HPDE6-E6E7 (cell line): ENCODE data around the gene MEF2A.
A peak's percentile ranks its signal among the peaks of the same experiment; 100 is the strongest.
"Not testable (repeated sequence)": the region's sequence is repeated elsewhere in the genome, so short reads cannot be mapped to it uniquely, and the experiment has no call there.

Experiments used
- DNase-seq: peaks from one replicate; pipeline ENCODE4 v3.0.0; 2011; ENCODE audit warnings: missing footprints; ENCODE audit errors: extremely low spot score

The MEF2A gene

DNA sequence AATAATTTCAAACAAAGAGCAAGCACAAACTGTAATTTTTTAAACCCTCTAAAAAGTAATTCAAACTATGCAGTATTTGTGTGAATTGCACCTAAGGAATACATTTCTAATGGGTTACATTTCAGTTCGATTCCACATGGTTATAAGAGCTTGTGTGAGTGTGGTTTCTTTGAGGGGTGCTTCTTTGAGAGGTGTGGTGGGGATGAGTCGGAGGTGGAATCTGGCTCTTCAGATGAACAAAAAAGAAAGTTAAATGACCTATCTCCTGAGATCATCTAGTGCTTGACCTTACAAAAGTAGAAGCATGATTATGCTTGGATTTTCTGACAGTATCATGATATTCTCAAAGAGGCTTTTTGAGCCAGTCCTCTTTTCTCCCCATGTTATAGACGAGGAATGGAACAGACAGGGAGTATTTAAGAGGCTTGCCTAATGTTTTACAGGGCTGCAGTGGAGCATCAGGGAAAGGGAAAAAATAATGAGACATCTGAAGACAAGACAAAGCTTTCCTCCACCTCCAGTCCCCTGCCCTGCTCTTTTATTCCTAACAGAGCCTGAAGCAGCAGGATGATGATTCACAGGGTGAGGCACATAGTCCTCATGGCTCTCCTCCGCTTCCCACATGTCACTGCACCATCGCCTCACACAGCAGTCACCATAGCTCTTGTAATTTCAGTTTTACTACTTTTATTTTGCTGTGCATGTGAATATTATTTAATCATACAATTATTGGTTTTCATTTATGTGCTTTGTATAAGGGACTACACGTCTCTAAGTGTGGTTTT, 85.4 kb downstream of the MEF2A start:
- peak; percentile 60 for DNase-seq

DNA sequence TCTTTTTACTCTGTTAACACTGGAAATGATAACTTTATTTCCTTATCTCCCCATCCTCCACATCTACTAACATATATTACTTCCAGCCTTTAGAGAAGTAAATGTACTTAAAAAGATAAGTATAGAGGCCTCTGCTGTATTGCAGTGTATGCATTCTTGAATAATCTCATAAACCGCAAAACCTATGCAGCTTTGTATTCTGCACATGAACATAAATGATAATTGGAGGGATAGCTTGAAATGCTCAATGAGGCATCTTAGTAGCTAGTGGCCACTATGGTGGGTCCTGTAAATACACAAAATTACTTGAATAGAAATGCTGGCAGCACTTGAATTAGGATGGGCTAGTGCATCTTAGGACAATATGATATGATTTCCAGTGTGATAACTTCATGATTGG, 90.4 kb downstream of the MEF2A start:
- no peak for DNase-seq

DNA sequence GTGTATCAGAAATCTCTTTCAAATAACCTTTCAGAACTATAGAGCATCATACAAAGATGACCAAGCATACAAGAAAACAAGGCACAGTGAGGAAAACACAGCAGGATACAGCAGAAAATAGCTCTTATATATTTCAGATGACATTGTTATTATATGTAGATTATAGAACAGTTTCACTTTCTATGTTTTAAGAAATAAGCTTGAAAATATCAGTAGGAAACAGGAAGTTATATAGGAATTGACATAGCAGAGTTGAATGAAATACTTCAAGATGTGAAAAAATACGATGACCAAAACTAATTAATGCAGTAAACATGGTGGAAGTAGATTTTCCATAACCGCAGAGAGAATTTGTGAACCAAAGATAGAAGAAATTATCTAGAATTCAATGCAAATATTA, 92.2 kb downstream of the MEF2A start:
- no peak for DNase-seq

DNA sequence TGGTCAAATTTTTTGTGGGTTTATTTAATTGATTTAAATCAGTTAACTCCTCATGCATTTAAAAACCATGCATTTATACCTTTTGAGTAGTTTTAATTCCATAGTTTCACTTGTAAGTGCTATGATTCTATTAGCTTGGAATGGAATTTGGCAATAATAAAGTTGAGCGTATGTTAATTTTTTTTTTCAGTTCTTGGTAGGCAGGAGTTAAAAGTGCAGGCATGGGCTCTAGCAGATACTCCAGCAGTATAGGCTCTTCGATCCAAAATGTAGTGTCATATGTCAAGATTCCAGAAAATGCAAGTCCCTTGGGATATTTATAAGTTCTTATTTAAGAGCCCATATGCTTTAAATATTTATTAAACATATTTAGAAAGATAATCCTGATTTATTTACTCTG, 97.1 kb downstream of the MEF2A start:
- DNase-seq = no peak

DNA sequence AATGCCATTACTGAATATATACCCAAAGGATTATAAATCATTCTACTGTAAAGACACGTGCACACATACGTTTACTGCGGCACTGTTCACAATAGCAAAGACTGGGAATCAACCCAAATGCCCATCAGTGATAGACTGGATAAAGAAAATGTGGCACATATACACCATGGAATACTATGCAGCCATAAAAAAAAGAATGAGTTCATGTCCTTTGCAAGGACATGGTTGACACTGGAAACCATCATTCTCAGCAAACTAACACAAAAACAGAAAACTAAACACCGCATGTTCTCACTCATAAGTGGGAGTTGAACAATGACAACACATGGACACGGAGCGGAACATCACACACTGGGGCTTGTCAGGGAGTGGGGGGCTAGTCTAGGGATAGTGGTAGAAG, 100.3 kb downstream of the MEF2A start:
- DNase-seq = not testable (repeated sequence)

DNA sequence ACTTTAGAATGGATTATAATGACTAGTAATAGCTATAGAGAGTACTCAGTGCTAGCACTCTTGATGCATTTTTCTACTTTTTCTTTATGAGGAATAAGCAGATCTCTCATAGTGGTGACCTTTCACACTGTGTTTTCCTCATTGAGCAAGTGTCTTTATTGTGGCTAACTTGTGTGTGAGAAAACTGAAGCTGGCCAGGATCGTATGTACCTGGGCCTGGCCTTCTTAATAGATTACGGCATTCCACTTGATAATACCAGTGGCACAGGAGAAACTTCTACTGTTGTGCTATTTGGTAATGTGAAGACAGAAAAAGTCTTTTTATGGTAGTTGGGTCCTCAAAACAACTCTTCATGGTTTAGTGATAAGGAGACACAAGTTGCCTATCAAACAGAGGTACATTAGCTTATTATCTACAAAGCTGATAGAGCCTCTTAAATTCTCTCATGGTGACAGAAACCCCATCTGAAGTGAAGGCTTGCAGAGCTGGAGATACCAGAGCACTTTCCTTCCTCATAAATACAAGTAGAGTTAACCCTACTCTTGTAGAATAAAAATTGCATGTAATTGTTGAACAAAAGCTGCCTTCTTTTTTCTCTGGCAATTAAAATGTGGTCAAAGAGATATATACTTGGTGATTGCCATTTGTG, 102.9 kb downstream of the MEF2A start:
- DNase-seq = no peak

DNA sequence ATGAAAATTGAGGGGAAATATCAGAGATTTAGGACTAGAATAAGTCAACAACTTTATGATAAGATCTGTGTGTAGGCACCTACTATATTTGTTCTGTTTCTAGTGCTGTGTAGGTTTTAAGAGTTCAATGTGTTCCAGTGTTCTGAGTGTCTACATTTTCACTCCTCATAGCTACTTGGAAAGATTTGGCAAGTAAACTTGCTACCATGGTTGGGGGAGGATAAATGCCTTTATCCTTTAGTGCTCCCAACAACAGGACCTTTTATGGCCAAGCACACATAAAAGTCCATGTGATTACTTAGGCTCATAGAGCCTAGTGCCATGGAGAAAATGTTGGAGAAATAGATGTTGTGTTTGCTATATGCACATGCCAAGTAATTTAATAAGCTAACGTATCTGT, 103.5 kb downstream of the MEF2A start:
- DNase-seq = no peak

DNA sequence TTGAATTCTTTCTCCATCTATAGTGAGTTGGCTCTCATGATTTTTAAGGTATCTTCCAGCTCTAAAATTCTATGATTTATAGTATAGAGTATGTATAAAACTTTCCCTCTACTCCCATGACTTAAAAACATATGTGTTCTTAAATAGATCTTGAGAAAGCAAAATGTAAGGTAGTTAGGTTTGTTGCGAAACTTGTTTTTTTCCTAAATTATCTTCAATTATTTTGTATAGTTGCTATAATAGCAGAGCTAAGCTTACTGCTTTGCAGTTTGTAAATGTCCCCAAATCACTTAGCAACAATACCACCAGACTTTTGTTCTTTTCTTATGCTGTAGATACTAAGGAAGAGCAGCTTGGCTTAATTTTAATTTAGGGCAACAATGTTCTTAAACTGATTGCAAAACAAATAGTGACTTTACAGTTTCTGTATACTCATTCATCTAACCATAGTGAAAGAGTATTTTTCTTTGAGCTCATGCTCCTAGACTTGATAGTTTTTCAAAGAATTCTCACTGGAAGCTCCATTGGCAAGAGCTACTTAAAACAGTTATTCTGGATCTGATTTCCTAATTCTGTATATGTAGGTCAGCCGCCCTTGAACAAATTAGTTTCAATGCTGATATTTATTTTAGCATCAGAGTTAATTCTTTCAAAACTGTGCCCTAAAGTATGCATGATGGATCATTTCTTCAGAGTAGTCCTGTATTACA, 106.3 kb downstream of the MEF2A start:
- no peak for DNase-seq

DNA sequence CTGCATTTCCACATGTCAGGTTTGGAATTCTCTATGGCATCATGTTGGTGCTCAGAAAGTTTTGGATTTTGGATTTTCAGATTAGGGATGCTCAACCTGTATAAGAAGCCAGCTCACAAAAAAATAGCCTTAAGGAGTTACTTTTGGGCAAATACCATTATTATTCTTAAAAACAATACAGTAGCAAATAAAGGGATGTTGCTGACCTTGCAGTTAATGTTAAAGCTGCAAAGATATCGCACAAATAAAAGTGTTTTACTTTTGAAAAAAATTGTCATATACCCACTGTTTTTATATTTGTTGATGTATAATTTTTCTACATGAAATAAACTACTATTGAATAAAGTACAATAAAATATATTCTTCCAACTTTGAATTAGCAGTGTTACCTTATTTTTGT, 107.3 kb downstream of the MEF2A start:
- no peak for DNase-seq

DNA sequence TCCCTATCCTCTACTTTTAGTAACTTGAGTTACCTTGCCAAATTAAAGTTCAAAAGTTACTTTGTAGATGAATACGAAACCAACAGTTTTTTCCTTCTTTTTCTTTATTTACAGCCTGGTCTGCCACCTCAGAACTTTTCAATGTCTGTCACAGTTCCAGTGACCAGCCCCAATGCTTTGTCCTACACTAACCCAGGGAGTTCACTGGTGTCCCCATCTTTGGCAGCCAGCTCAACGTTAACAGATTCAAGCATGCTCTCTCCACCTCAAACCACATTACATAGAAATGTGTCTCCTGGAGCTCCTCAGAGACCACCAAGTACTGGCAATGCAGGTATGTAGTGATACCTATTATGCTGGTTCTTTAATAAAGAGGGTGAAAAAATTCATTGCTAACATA, 108.5 kb downstream of the MEF2A start:
- no peak for DNase-seq

DNA sequence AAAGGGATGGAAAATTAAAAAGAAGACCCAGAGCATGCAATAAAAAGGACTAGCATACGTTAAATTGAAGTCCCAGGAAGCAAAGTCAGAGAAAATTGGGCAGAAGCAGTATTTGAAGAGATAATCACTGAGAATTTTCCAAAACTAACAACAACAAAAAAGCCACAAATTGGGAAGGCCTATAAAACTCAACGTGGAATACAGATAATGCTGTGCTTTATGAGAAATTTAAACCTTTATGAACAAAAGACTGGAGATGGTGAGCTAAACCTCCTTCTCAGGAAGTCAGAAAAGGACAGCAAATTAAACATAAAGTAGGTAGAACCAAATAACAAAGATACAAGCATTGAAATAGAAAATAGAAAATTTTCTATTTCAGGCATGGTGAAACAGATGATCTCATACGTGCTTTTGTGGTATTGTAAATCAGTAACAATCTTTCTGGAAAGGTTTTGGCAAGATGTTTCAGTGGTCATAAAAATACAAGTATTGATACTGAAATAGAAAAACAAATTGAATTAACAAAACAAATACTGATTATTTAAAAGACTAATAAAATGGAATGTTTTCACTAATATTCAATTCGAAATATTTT, 111.9 kb downstream of the MEF2A start:
- DNase-seq = no peak

DNA sequence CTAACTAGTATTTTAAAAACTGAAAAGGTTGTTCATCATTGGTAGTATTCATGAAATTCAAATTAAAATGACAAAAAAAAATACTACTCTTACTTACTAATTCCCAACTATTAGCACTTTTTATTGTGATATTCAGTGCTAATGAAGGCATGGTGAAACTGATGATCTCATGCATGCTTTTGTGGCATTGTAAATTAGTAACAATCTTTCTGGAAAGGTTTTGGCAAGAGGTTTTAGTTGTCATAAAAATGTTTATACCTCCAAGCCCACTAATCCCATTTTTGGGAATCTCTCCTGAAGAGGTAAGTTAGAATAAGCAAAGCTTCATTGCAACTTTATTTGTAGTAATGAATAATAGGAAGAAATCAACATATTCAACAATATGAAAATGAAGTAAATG, 114.5 kb downstream of the MEF2A start:
- DNase-seq = no peak

DNA sequence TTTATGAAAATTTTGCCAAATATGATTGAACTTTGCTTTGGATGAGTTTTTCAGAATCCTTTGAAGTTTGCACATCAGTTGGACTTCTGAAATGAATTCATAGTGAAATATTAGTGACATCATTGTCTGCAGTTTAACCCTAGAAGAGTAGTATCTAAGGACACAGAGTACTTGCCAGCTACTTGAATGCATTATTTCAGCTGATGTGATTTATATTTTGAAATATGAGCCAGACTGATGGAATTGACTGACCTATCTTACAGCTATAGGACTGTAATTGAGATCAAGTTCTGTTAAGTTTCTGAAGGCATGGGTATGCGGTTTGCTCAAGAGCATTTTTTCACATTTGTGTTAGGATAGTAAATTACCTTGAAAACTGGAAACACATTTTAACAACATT, 116.2 kb downstream of the MEF2A start:
- DNase-seq = no peak

DNA sequence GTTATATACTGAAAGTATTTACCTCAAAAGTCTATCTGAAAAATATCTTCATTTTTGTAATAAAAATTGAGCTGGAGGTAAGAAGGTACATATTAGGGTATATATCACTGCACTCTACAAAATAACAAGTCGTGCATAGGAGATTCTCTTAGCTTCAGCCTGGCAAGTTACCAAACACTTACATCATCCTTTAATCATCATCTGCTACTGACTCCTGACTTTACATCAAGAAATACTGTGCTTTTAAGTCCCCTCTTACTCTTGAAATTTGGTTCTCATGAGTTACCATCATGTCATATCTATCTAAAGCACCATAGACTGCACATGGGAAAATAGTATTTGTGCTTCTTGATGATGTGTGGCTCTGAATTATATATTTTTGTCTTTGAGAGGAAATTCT, 116.7 kb downstream of the MEF2A start:
- DNase-seq = no peak

DNA sequence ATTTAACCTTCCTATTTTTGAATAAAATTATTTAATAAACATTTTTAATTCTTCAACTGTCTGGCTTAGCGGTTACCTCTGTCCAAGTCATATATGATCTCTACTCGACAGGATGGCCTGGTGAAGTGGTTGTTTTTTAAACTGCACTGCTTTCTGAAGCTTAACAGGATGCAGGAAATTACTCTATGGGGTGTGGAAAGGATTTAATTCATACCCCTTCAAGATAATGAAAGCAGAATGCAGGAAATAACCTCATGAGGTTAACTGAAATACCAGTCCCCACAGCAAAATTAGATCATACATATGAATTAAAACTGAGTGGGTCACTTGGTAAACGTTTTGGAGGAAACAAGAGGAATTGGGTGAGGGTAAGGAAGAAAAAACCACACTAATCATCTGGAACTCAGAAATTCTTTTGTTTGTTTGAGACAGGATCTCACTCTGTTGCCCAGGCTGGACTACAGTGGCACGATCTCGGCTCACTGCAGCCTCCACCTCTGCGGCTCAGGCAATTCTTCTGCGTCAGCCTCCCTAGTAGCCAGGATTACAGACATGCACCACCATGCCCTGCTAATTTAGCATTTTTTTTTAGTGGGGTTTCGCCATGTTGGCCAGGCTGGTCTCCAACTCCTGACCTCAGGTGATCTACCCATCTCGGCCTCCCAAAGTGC, 117.4 kb downstream of the MEF2A start:
- DNase-seq = no peak

DNA sequence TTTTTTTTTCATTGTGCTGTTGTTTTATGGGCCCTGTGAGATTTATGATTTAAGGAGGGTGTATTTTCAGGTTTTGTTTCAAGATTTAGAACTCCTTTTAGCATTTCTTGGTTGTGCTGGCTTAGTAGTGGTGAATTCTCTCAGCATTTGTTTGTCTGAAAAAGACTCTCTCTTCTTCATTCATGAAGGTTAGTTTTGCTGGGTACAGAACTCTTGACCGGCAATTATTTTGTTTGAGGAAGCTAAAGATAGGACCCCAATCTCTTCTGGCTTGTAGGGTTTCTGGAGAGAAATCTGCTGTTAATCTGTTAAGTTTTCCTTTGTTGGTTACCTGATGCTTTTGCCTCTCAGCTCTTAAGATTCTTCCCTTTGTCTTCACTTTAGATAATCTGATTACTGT, 120.5 kb downstream of the MEF2A start:
- no peak for DNase-seq

DNA sequence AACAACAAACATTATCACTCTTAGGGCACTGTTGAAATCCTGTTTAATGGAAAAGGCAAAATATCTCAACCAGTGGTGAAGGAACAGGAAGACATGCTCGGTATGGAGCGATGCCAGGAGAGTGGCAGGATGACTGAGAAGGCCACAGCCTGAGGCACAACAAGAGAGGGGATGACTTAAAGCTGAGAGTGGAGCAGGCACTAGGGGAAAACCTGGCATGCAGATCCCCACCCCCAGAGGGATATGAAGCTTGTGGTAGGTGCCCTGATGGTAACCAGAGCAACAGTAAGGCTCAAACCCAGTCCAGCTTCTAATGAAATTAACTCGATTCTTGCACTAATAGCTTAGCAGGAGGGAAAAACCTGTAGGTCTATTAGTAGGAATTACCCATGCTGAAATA, 127.0 kb downstream of the MEF2A start:
- no peak for DNase-seq

DNA sequence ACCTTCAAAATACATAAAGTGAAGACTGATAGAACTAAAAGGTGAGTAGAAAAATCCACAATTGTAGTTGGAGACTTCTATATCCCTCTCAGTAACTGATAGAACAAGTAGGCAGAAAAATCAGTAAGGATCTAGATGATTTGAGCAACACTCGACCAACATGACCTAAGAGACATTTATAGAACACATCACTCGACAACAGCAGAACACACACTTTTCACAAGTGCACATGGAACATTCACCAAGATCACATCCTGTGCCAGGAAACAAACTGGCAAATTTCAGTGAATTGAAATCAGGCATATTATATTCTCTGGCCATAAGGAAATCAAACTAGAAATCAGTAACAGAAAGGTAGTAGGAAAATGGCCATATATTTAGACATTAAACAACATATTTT, 130.3 kb downstream of the MEF2A start:
- no peak for DNase-seq

DNA sequence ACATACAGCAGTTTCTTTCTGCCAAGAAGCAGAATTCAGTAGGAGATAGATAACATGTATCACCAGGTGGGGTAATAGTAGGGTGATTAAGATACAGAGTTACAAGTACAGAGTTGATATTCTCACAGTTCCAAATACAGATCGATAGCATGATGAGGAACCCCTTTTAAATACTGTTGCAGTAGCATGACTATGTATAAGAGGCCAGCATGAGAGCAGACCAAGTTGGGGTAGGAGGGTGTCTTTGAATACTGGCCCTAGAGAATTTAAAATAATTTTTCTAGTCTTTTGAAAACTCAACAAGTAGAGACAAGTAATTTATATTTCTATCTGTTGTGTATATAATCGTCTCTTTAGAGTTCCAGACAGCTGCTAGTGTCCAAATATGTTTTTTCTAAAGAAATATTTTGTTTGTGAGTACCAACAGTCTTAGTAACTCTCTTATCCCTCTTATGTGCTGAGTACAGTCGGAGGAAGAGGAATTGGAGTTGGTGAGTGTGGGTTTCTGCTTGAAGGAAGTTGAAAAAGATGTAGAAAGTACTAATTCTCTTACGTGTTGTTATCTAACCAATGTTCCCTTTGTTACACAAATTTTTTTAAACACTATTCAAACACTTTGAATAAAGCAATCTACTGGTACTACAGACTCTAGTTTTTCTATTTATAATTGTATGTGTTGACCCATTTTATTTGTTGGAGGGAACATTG, 137.3 kb downstream of the MEF2A start:
- DNase-seq = no peak

DNA sequence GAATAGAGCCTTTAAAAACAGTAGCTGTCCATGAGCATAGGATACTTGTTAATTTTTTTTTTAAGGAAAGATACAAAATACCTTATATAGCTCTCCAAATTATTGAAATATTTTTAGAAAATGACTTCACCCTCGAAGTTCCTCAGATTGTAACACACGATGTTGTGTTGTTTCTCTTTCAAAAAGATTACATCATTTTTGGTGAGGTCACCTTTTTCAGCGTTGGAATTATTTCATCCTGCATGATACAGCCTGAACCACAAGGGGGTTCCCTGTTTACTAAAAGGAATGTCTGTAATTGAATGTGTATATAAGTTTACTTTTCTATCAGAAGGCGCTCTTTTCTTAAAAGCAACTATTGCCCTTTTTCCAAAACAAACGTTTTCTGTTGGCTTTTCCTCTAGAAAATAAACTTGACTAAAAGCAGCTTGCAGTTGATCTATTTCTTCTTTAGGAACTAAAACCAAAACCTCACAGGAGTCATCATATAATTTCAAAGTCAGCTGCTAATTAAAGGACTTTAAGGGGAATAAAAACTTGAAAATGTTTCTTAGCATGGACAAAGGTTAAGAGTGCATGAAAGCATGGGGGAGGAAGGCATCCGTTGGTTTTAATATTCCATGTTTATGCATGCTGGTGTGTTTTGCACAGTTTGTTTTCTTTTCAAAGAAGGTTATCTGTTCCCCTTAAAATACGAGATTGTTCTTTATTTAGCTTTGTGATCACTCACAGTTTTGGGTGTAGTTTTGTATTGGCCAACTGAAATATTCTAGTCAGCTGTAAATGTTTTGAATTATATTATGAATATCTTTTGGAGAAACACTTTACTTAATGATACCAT, 138.0 kb downstream of the MEF2A start:
- peak; percentile 52 for DNase-seq

DNA sequence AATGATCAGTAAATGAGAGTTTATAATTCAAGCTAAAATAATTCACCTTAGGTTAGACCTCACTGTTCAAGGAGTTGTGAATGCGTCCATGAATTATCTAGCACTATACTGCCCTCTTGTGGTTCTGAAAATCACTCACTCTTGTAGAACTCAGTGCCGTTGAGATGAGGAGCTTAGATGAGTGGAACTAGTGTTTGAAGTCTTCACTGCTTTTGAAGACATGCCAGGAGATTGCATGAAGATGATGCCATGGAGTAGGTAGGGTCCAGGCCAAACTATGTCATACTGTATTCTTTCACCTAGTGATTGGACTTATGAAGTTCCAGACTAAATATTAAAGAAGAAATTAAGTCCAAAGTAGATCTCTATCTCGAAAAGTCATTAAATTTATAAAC, 138.7 kb downstream of the MEF2A start:
- DNase-seq = peak; percentile 38
